ENCODE data around the gene ZMYM3. TPM values are rescaled to one million over a fixed set of nuclear protein-coding genes. Genes with fewer than 3 reads are reported as not detected.
A peak's percentile ranks its signal among the peaks of the same experiment; 100 is the strongest.
"Not testable (repeated sequence)": the region's sequence is repeated elsewhere in the genome, so short reads cannot be mapped to it uniquely, and the experiment has no call there.

Gene ZMYM3
- 16.9 and 20.1 TPM in 2 replicates for total RNA-seq

- Mint-ChIP-seq H3K9me3 (no peaks in the 10 kb centered on the region), H3K27ac (peak within 1 kb of the TSS; percentile 88), H3K27me3 (peaks cover 2% of the 10 kb centered on the region), H3K4me1 (peaks cover 28% of the 10 kb centered on the region), H3K4me3 (peak within 1 kb of the TSS; percentile 93), H3K36me3 (ENCODE audit: low read depth) (peaks cover 12% of the 10 kb centered on the region)
- DNase-seq: peak; percentile 92
- intact Hi-C loops (cut with micrococcal nuclease): loop anchor here (1.0 to 10.0 kb wide), 6 partner anchors 29 to 597 kb away; partner anchors contain the start of genes CXorf65, NONO and TAF1
Measured at GRCh38 chrX:71254092-71254963, at the start of gene ZMYM3. TSS of gene ZMYM3 (minus strand) at chrX:71254140. CDS start at chrX:71253255, 885 bp downstream.

GRCh38 chrX:71302461-71303213, 48.7 kb upstream of the ZMYM3 start:
- Mint-ChIP-seq H3K4me1 (peaks cover 19% of the 10 kb centered on the region), H3K27me3 (no peaks in the 10 kb centered on the region), H3K9me3 (no peaks in the 10 kb centered on the region), H3K27ac (peak overlapping the region; percentile 53), H3K4me3 (no peak overlapping the region), H3K36me3 (ENCODE audit: low read depth) (peaks cover 54% of the 10 kb centered on the region)
- intact Hi-C loops (cut with micrococcal nuclease): no loop called here
- no peak for DNase-seq

GRCh38 chrX:71301195-71301924, 47.4 kb upstream of the ZMYM3 start, which contains the start of gene ITGB1BP2:
TSS of gene ITGB1BP2 (plus strand) at chrX:71301750. CDS start at chrX:71301807, 57 bp downstream.
- no peak for DNase-seq
- no peaks in the 10 kb centered on the region for H3K9me3 Mint-ChIP-seq
- intact Hi-C loops (cut with micrococcal nuclease): no loop called here
- H3K4me1 Mint-ChIP-seq: peaks cover 19% of the 10 kb centered on the region
- no peak within 1 kb of the TSS for H3K4me3 Mint-ChIP-seq
- H3K27ac Mint-ChIP-seq: peak within 1 kb of the TSS; percentile 57
- no peaks in the 10 kb centered on the region for H3K27me3 Mint-ChIP-seq
- peaks cover 66% of the 10 kb centered on the region for H3K36me3 Mint-ChIP-seq (ENCODE audit: low read depth)

GRCh38 chrX:71300495-71300894, 46.6 kb upstream of the ZMYM3 start:
- Mint-ChIP-seq H3K27ac (peak overlapping the region; percentile 57), H3K36me3 (ENCODE audit: low read depth) (peaks cover 70% of the 10 kb centered on the region), H3K4me1 (peaks cover 19% of the 10 kb centered on the region)
- H3K27me3 Mint-ChIP-seq; intact Hi-C loops (cut with micrococcal nuclease); H3K9me3 Mint-ChIP-seq; H3K4me3 Mint-ChIP-seq; DNase-seq: not testable (repeated sequence)

GRCh38 chrX:71300064-71300463, 46.1 kb upstream of the ZMYM3 start:
- intact Hi-C loops (cut with micrococcal nuclease); H3K4me3 Mint-ChIP-seq; DNase-seq; H3K27me3 Mint-ChIP-seq; H3K9me3 Mint-ChIP-seq: not testable (repeated sequence)
- Mint-ChIP-seq H3K4me1 (peaks cover 19% of the 10 kb centered on the region), H3K36me3 (ENCODE audit: low read depth) (peaks cover 66% of the 10 kb centered on the region), H3K27ac (peak overlapping the region; percentile 57)

GRCh38 chrX:71298119-71298518, 44.2 kb upstream of the ZMYM3 start:
- intact Hi-C loops (cut with micrococcal nuclease): no loop called here
- DNase-seq: no peak
- Mint-ChIP-seq H3K4me3 (no peak overlapping the region), H3K9me3 (no peaks in the 10 kb centered on the region), H3K36me3 (ENCODE audit: low read depth) (peaks cover 60% of the 10 kb centered on the region), H3K4me1 (peaks cover 15% of the 10 kb centered on the region), H3K27ac (no peak overlapping the region), H3K27me3 (no peaks in the 10 kb centered on the region)

GRCh38 chrX:71296806-71297205, 42.9 kb upstream of the ZMYM3 start:
- H3K4me1 Mint-ChIP-seq: peaks cover 6% of the 10 kb centered on the region
- H3K27ac Mint-ChIP-seq: no peak overlapping the region
- H3K36me3 Mint-ChIP-seq (ENCODE audit: low read depth): peaks cover 58% of the 10 kb centered on the region
- intact Hi-C loops (cut with micrococcal nuclease): no loop called here
- H3K4me3 Mint-ChIP-seq: no peak overlapping the region
- no peaks in the 10 kb centered on the region for H3K9me3 Mint-ChIP-seq
- DNase-seq: no peak
- no peaks in the 10 kb centered on the region for H3K27me3 Mint-ChIP-seq

GRCh38 chrX:71292669-71293365, 38.9 kb upstream of the ZMYM3 start:
- H3K4me1 Mint-ChIP-seq: peaks cover 4% of the 10 kb centered on the region
- no peak overlapping the region for H3K4me3 Mint-ChIP-seq
- intact Hi-C loops (cut with micrococcal nuclease): no loop called here
- peaks cover 43% of the 10 kb centered on the region for H3K36me3 Mint-ChIP-seq (ENCODE audit: low read depth)
- H3K27me3 Mint-ChIP-seq: no peaks in the 10 kb centered on the region
- no peak overlapping the region for H3K27ac Mint-ChIP-seq
- no peak for DNase-seq
- no peaks in the 10 kb centered on the region for H3K9me3 Mint-ChIP-seq

- no peak overlapping the region for H3K4me3 Mint-ChIP-seq
- DNase-seq: no peak
- intact Hi-C loops (cut with micrococcal nuclease): no loop called here
- H3K4me1 Mint-ChIP-seq: peaks cover 4% of the 10 kb centered on the region
- no peaks in the 10 kb centered on the region for H3K27me3 Mint-ChIP-seq
- H3K27ac Mint-ChIP-seq: peak overlapping the region; percentile 65
- peaks cover 37% of the 10 kb centered on the region for H3K36me3 Mint-ChIP-seq (ENCODE audit: low read depth)
- no peaks in the 10 kb centered on the region for H3K9me3 Mint-ChIP-seq
Measured at GRCh38 chrX:71291381-71291780, 37.4 kb upstream of the ZMYM3 start.

- Mint-ChIP-seq H3K9me3 (no peaks in the 10 kb centered on the region), H3K27ac (peak overlapping the region; percentile 13), H3K36me3 (ENCODE audit: low read depth) (peaks cover 31% of the 10 kb centered on the region), H3K4me1 (peaks cover 16% of the 10 kb centered on the region), H3K27me3 (no peaks in the 10 kb centered on the region), H3K4me3 (peak overlapping the region; percentile 97)
- intact Hi-C loops (cut with micrococcal nuclease): no loop called here
- no peak for DNase-seq
Measured at GRCh38 chrX:71285929-71286328, 32.0 kb upstream of the ZMYM3 start.

- intact Hi-C loops (cut with micrococcal nuclease): loop anchor here (1.0 to 2.0 kb wide), 7 partner anchors 29 to 249 kb away; partner anchors contain the start of genes MED12, SNX12, TAF1 and ZMYM3
- peak within 1 kb of the TSS; percentile 99 for H3K27ac Mint-ChIP-seq
- H3K4me3 Mint-ChIP-seq: peak within 1 kb of the TSS; percentile 97
- no peaks in the 10 kb centered on the region for H3K9me3 Mint-ChIP-seq
- peaks cover 13% of the 10 kb centered on the region for H3K4me1 Mint-ChIP-seq
- H3K36me3 Mint-ChIP-seq (ENCODE audit: low read depth): peaks cover 25% of the 10 kb centered on the region
- H3K27me3 Mint-ChIP-seq: peaks cover 5% of the 10 kb centered on the region
- peak; percentile 96 for DNase-seq
Measured at GRCh38 chrX:71283403-71284143, 29.6 kb upstream of the ZMYM3 start, which contains the start of gene NONO. TSS of gene NONO (plus strand) at chrX:71283635. CDS start at chrX:71290638, 7,003 bp downstream.

All from activated CD4-positive, alpha-beta T cell treated with anti-CD3 and anti-CD28 coated beads, Interleukin-2, amount 10 ng/mL, durations not matched to agents 24 days and 14 days (primary cell).